Measurements from ENCODE around the gene ACTMAP.

Gene ACTMAP

GRCh38 chr19:40693150-40693788 lies 57.0 kb downstream of the ACTMAP start:
- DNase-seq (ENCODE audit: low read depth), result no peak

- DNase-seq (ENCODE audit: low read depth), result no peak
These were observed 58.1 kb downstream of the ACTMAP start for GRCh38 chr19:40692212-40692551.

GRCh38 chr19:40691421-40692211 lies 58.7 kb downstream of the ACTMAP start:
- DNase-seq (ENCODE audit: low read depth), result no peak

Data from HS-5 (cell line).